Measurements from ENCODE around the gene RANBP3L. TPM values are rescaled to one million over a fixed set of nuclear protein-coding genes. Genes with fewer than 3 reads are reported as not detected.

Gene RANBP3L
- total RNA-seq, 3 donors from 2014 or later = 0.29 to 2.8 TPM; not detected in 1

- no peak for ATAC-seq
- TF ChIP-seq CTCF (IDR thresholded peaks at IDR 0.05) = no peak
- DNase-seq = no peak
- no peaks in the 10 kb centered on the region for H3K9me3 ChIP-seq
- H3K36me3 ChIP-seq (ENCODE audit: low read depth) = no peaks in the 10 kb centered on the region
- H3K4me1 ChIP-seq (ENCODE audit: low read depth) = no peaks in the 10 kb centered on the region
- no peak overlapping the region for H3K4me3 ChIP-seq
- intact Hi-C loops (cut with DNase I, micrococcal nuclease) = no loop called here
Measured at GRCh38 chr5:36252722-36253365, 48.9 kb downstream of the RANBP3L start.

GRCh38 chr5:36251218-36251617 is 50.5 kb downstream of the RANBP3L start:
- ATAC-seq = no peak
- no peaks in the 10 kb centered on the region for H3K36me3 ChIP-seq (ENCODE audit: low read depth)
- intact Hi-C loops (cut with DNase I, micrococcal nuclease) = no loop called here
- DNase-seq = no peak
- TF ChIP-seq CTCF (IDR thresholded peaks at IDR 0.05) = no peak
- H3K4me3 ChIP-seq = no peak overlapping the region
- no peaks in the 10 kb centered on the region for H3K4me1 ChIP-seq (ENCODE audit: low read depth)
- H3K9me3 ChIP-seq = no peaks in the 10 kb centered on the region

GRCh38 chr5:36250427-36250826 is 51.3 kb downstream of the RANBP3L start:
- intact Hi-C loops (cut with DNase I, micrococcal nuclease) = no loop called here
- Histone ChIP-seq H3K4me1 (ENCODE audit: low read depth) (no peaks in the 10 kb centered on the region), H3K4me3 (no peak overlapping the region), H3K36me3 (ENCODE audit: low read depth) (no peaks in the 10 kb centered on the region), H3K9me3 (no peaks in the 10 kb centered on the region)
- ATAC-seq (no peak), DNase-seq (no peak)
- no peak for TF ChIP-seq CTCF (IDR thresholded peaks at IDR 0.05)

- H3K4me3 ChIP-seq = no peak overlapping the region
- intact Hi-C loops (cut with DNase I, micrococcal nuclease) = no loop called here
- ATAC-seq = no peak
- DNase-seq = no peak
- peaks cover 3% of the 10 kb centered on the region for H3K4me1 ChIP-seq (ENCODE audit: low read depth)
- peaks cover 4% of the 10 kb centered on the region for H3K36me3 ChIP-seq (ENCODE audit: low read depth)
- no peak for TF ChIP-seq CTCF (IDR thresholded peaks at IDR 0.05)
- H3K9me3 ChIP-seq = no peaks in the 10 kb centered on the region
Measured at GRCh38 chr5:36246036-36246800, 55.5 kb downstream of the RANBP3L start.

GRCh38 chr5:36244076-36244475 is 57.6 kb downstream of the RANBP3L start:
- intact Hi-C loops (cut with DNase I, micrococcal nuclease) = no loop called here
- ATAC-seq (no peak), DNase-seq (no peak)
- no peaks in the 10 kb centered on the region for H3K9me3 ChIP-seq
- peaks cover 13% of the 10 kb centered on the region for H3K4me1 ChIP-seq (ENCODE audit: low read depth)
- no peak for TF ChIP-seq CTCF (IDR thresholded peaks at IDR 0.05)
- no peak overlapping the region for H3K4me3 ChIP-seq
- peaks cover 4% of the 10 kb centered on the region for H3K36me3 ChIP-seq (ENCODE audit: low read depth)

Measured in mucosa of descending colon (tissue), 3 donors.